Erythroblast (primary cell): ENCODE data around the gene APP.

ENCODE experiments used
- GATA1 ChIP-seq: IDR thresholded peaks from 2 replicates; pipeline ENCODE4 v1.6.1; 2011; ENCODE audit warnings: low read depth, mild to moderate bottlenecking, control low read depth, low read length, moderate library complexity
- POLR2A ChIP-seq: IDR thresholded peaks from 2 replicates; pipeline ENCODE4 v1.6.1; 2011; ENCODE audit warnings: mild to moderate bottlenecking, low read length

DNA sequence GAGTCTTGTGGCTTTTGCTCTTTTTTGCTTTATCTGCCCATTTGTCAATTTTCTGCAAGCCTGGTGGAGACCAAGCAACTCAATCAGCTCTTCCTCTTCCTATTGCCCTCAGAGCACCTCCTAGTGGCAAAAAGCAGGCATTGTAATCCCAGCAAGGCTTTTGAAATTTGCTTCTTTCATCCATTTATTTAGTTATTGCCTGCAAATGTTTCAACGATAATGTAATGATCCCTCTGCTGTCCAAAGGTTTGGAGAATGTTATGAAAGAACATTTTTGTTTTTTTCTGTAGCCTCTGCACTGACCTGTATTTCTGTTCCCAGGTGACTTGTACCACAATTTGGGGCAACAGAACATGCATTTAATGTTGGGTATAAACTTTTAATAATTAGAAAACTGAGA lies 308.0 kb downstream of the APP start:
- no peak for TF ChIP-seq POLR2A
- no peak for TF ChIP-seq GATA1
